Measurements from ENCODE around the gene SLC35F1.

DNA sequence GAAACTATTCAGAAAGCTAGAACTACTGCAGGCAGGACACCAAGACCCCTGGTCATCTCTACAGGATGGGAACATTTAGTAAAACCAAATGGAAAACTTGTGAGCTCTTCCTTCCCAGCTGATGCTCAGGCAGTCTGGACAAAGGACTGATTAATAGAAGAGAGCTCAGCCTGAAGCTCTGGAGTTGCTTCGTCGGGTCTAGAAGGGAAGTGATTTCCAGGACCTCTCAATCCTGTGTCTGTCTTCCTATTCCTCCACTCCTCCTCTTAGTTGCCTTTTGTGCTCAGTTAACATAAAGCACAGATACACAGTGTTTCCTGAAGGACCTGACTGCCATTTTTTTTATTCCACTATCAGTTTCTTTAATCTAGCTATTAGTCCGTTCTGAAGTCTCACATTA, 54.2 kb downstream of the SLC35F1 start:
- TF ChIP-seq CTCF (IDR thresholded peaks at IDR 0.05) = no peak
- no peak for TF ChIP-seq POLR2A (IDR thresholded peaks at IDR 0.05)
